OCI-LY1 (cell line): Measurements from ENCODE around the gene ASTN1.

Experiments
- H2AFZ ChIP-seq: fragments of 200-600 bp; sonication (generic), shearing (Covaris generic); 2 replicates; pipeline ENCODE4 v1.6.0; 2014; ENCODE audit warnings: antibody characterized with exemption, mild to moderate bottlenecking, low read length
- H3F3A ChIP-seq: fragments of 200-600 bp; sonication (generic), shearing (Covaris generic); 2 replicates; pipeline ENCODE4 v1.6.0; 2014; ENCODE audit warnings: mild to moderate bottlenecking, antibody characterized with exemption, low read length, moderate library complexity; ENCODE audit not compliant: insufficient read depth
- H3K27ac ChIP-seq: fragments of 200-600 bp; sonication (generic); 2 replicates; pipeline ENCODE4 v1.5.1; 2014; ENCODE audit warnings: low read length, mixed run types, mild to moderate bottlenecking, low read depth; ENCODE audit not compliant: poor library complexity, severe bottlenecking
- H3K27me3 ChIP-seq: fragments of 200-600 bp; sonication (generic); 2 replicates; pipeline ENCODE4 v1.6.0; 2014; ENCODE audit warnings: antibody characterized with exemption, mild to moderate bottlenecking, low read length, moderate library complexity; ENCODE audit not compliant: insufficient read depth
- H3K36me3 ChIP-seq: fragments of 200-600 bp; sonication (generic); 2 replicates; pipeline ENCODE4 v1.6.1; 2014; ENCODE audit warnings: mild to moderate bottlenecking, antibody characterized with exemption, low read length, moderate library complexity, mixed read lengths; ENCODE audit not compliant: insufficient read depth
- H3K4me1 ChIP-seq: fragments of 200-600 bp; sonication (generic); 2 replicates; pipeline ENCODE4 v1.5.1; 2014; ENCODE audit warnings: mild to moderate bottlenecking, low read length, moderate library complexity; ENCODE audit not compliant: insufficient read depth, severe bottlenecking
- H3K4me2 ChIP-seq: fragments of 200-600 bp; sonication (generic), shearing (Covaris generic); 2 replicates; pipeline ENCODE4 v1.6.1; 2014; ENCODE audit warnings: low read length
- H3K4me3 ChIP-seq: fragments of 200-600 bp; sonication (generic); 2 replicates; pipeline ENCODE4 v1.5.1; 2014; ENCODE audit warnings: low read length, low read depth, mild to moderate bottlenecking, mixed read lengths; ENCODE audit not compliant: poor library complexity, severe bottlenecking
- H3K79me2 ChIP-seq: fragments of 200-600 bp; shearing (Covaris generic); 2 replicates; pipeline ENCODE4 v1.6.1; 2016; ENCODE audit warnings: mixed run types, low read length, mixed read lengths; ENCODE audit not compliant: insufficient read depth
- H3K9ac ChIP-seq: fragments of 200-600 bp; sonication (generic), shearing (Covaris generic); 2 replicates; pipeline ENCODE4 v1.6.1; 2014; ENCODE audit warnings: mild to moderate bottlenecking, low read length, mixed read lengths
- H3K9me2 ChIP-seq: fragments of 200-600 bp; sonication (generic), shearing (Covaris generic); 2 replicates; pipeline ENCODE4 v1.6.1; 2014; ENCODE audit warnings: low read depth, mild to moderate bottlenecking, low read length, mixed read lengths
- H3K9me3 ChIP-seq: fragments of 200-600 bp; shearing (Covaris generic); 2 replicates; pipeline ENCODE4 v1.6.1; 2014; ENCODE audit warnings: low read length, mixed read lengths
- H4K20me1 ChIP-seq: fragments of 200-600 bp; sonication (generic), shearing (Covaris generic); 2 replicates; pipeline ENCODE4 v1.6.0; 2016; ENCODE audit warnings: mild to moderate bottlenecking, low read length; ENCODE audit not compliant: insufficient read depth
- EZH2 ChIP-seq: fragments of 200-600 bp; sonication (generic), shearing (Covaris generic); IDR thresholded peaks from 2 replicates; pipeline ENCODE4 v1.8.0; 2017; ENCODE audit warnings: borderline replicate concordance, mixed run types, mild to moderate bottlenecking, antibody characterized with exemption, low read length, moderate library complexity, mixed read lengths
- TF ChIP-seq, protein P1 (sequence below): fragments of 200-600 bp; sonication (generic), shearing (Covaris generic); IDR thresholded peaks from 2 replicates; pipeline ENCODE4 v1.5.1; 2017; ENCODE audit warnings: mild to moderate bottlenecking, antibody characterized with exemption, low read length, moderate library complexity, mixed read lengths

Gene ASTN1

GRCh38 chr1:177021687-177022086 lies 142.8 kb downstream of the ASTN1 start:
- Histone ChIP-seq H3K36me3 (no peaks in the 10 kb centered on the region), H4K20me1 (no peaks in the 10 kb centered on the region), H3K4me3 (no peak overlapping the region), H3K4me1 (no peaks in the 10 kb centered on the region), H3K9ac (no peak overlapping the region), H3K27me3 (no peaks in the 10 kb centered on the region), H3K9me3 (no peaks in the 10 kb centered on the region), H3K4me2 (no peak overlapping the region), H3F3A (no peaks in the 10 kb centered on the region), H3K79me2 (no peaks in the 10 kb centered on the region), H3K9me2 (no peaks in the 10 kb centered on the region), H3K27ac (no peak overlapping the region), H2AFZ (no peak overlapping the region)
- no peak for TF ChIP-seq EZH2
- TF ChIP-seq, protein P1, sequence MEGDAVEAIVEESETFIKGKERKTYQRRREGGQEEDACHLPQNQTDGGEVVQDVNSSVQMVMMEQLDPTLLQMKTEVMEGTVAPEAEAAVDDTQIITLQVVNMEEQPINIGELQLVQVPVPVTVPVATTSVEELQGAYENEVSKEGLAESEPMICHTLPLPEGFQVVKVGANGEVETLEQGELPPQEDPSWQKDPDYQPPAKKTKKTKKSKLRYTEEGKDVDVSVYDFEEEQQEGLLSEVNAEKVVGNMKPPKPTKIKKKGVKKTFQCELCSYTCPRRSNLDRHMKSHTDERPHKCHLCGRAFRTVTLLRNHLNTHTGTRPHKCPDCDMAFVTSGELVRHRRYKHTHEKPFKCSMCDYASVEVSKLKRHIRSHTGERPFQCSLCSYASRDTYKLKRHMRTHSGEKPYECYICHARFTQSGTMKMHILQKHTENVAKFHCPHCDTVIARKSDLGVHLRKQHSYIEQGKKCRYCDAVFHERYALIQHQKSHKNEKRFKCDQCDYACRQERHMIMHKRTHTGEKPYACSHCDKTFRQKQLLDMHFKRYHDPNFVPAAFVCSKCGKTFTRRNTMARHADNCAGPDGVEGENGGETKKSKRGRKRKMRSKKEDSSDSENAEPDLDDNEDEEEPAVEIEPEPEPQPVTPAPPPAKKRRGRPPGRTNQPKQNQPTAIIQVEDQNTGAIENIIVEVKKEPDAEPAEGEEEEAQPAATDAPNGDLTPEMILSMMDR: no peak

GRCh38 chr1:177020851-177021589 lies 143.5 kb downstream of the ASTN1 start:
- H2AFZ ChIP-seq: no peak overlapping the region
- no peak overlapping the region for H3K27ac ChIP-seq
- TF ChIP-seq, protein P1: no peak
- no peak for TF ChIP-seq EZH2
- H3K27me3 ChIP-seq: no peaks in the 10 kb centered on the region
- no peak overlapping the region for H3K4me3 ChIP-seq
- H4K20me1 ChIP-seq: no peaks in the 10 kb centered on the region
- no peaks in the 10 kb centered on the region for H3K4me1 ChIP-seq
- H3F3A ChIP-seq: no peaks in the 10 kb centered on the region
- no peak overlapping the region for H3K9ac ChIP-seq
- H3K4me2 ChIP-seq: no peak overlapping the region
- H3K36me3 ChIP-seq: no peaks in the 10 kb centered on the region
- no peaks in the 10 kb centered on the region for H3K9me3 ChIP-seq
- H3K9me2 ChIP-seq: no peaks in the 10 kb centered on the region
- H3K79me2 ChIP-seq: no peaks in the 10 kb centered on the region

DNA sequence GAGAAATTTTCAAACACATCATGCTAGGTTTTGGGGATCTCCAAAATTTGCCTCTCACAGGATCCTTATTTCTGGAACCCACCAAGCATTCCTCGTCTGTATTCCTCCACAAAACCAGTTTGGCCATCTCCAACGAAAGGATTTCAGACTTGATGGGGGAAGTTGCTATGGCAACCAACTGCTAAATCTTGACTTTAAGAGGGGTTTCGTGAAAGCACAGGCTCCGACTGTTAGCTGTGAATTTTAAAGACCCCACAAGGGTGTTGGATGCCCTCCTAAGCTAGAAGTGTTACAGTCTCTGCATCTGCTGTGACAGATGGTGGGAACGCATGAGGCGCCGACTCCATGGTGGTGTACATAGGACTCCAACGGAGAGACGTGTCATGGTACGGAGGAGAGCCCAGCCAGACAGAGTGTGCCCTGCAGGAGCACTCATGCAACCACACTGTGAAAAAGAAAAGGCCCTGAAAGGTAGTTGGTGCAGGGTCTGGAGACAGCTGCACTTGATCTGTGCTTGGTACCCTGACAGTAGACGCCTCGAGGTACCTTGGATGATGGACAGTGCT lies 147.1 kb downstream of the ASTN1 start:
- Histone ChIP-seq H3K9me3 (no peaks in the 10 kb centered on the region), H4K20me1 (no peaks in the 10 kb centered on the region), H2AFZ (no peak overlapping the region), H3K4me2 (no peak overlapping the region), H3K79me2 (no peaks in the 10 kb centered on the region), H3K9ac (no peak overlapping the region), H3K4me1 (no peaks in the 10 kb centered on the region), H3K27me3 (no peaks in the 10 kb centered on the region), H3K36me3 (no peaks in the 10 kb centered on the region), H3K9me2 (no peaks in the 10 kb centered on the region), H3K27ac (no peak overlapping the region), H3K4me3 (no peak overlapping the region), H3F3A (no peaks in the 10 kb centered on the region)
- TF ChIP-seq, protein P1: no peak
- TF ChIP-seq EZH2: no peak
